ENCODE data around the gene PALM.

The PALM gene

DNA sequence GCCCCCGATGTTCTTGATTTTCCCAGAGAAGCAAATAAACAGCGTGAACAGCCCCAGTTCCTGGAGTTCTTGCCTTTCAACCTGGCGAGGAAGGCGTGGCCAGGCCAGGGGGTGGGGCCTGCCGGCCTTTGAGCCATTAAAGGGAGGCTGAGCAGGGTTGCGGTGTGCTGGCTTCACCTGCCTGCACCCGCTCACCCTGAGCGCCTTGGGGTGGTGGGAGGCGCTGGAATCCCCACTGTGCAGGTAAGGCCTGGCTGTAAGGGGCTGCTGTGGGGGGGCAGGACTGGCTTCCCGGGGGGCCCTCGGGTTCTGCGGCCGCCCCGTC, 39.5 kb downstream of the PALM start:
- H3K4me3 Mint-ChIP-seq: no peak overlapping the region
- H3K27me3 Mint-ChIP-seq: no peaks in the 10 kb centered on the region
- H3K27ac Mint-ChIP-seq: no peak overlapping the region
- no peaks in the 10 kb centered on the region for H3K36me3 Mint-ChIP-seq
- no peaks in the 10 kb centered on the region for H3K4me1 Mint-ChIP-seq
- H3K9me3 Mint-ChIP-seq: no peaks in the 10 kb centered on the region

DNA sequence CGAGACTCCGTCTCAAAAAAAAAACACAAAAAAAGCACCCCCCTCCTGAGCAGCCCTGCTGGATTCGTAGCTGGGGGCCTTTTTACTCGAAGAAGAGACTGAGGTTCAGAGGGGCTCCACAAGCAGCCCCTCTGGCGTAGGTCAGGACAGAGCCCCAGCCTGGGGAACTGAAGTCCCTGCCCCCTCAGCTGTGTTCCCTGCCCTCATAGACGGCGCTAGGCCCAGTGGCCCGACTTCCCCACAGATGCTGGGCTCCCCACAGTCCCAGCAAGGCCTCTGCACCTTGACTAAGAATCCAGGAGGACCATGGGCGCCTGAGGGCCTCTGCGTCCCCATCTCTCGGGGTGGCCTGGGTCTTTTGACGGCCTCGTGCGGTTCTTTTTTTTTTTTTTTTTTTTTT, 41.1 kb downstream of the PALM start:
- Mint-ChIP-seq H3K4me1 (no peaks in the 10 kb centered on the region), H3K27me3 (no peaks in the 10 kb centered on the region), H3K27ac (no peak overlapping the region), H3K4me3 (no peak overlapping the region), H3K36me3 (no peaks in the 10 kb centered on the region), H3K9me3 (no peaks in the 10 kb centered on the region)

GRCh38 chr19:750640-751423, 42.1 kb downstream of the PALM start, which contains the start of gene MISP:
MISP (plus strand) TSS chr19:751112; CDS start chr19:756947, 5,835 bp downstream.
- H3K36me3 Mint-ChIP-seq: no peaks in the 10 kb centered on the region
- H3K27ac Mint-ChIP-seq: no peak within 1 kb of the TSS
- no peaks in the 10 kb centered on the region for H3K27me3 Mint-ChIP-seq
- no peaks in the 10 kb centered on the region for H3K9me3 Mint-ChIP-seq
- H3K4me3 Mint-ChIP-seq: no peak within 1 kb of the TSS
- no peaks in the 10 kb centered on the region for H3K4me1 Mint-ChIP-seq

DNA sequence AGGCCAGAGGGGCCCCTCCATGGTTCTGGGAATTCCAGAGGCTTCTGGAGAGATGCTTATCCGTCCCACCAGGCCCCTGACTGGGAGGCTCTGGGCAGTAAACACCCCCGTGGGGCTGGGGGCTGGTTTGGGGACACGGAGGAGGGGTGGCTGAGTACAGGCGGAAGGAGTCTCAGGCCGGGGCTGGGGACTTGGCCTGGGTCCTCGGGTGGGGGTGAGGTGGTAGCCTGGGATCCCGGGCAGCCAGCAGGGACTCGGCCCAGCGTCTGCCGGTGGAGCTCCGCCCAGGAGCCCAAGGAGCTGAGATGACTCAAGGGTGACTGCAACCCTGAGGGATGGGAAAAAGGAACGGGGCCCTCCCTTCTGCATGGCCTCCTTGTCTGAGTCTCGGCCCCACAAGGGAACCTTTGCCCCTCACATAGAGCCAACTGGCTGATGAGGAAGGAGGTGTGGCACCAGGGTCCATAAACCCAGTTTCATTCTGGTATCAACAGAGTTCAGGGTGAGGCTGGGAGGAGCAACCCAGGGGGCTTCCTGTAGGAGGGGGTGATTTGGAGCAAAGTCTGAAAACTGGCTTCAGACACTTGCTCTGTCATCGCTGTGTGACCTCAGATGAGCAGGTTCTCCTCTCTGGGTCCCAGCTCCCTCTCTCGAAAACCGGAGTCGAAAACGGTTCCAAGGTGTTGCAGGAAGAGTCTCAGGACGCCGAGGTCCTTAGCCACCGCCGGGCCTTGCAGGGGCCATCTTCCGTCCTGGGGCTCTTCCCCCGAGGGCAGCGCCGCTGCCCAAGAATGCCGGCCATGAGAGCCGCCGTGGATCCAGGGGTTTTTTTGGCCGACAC, 43.0 kb downstream of the PALM start:
- Mint-ChIP-seq H3K4me3 (no peak overlapping the region), H3K9me3 (no peaks in the 10 kb centered on the region), H3K36me3 (no peaks in the 10 kb centered on the region), H3K4me1 (no peaks in the 10 kb centered on the region), H3K27ac (no peak overlapping the region), H3K27me3 (no peaks in the 10 kb centered on the region)

DNA sequence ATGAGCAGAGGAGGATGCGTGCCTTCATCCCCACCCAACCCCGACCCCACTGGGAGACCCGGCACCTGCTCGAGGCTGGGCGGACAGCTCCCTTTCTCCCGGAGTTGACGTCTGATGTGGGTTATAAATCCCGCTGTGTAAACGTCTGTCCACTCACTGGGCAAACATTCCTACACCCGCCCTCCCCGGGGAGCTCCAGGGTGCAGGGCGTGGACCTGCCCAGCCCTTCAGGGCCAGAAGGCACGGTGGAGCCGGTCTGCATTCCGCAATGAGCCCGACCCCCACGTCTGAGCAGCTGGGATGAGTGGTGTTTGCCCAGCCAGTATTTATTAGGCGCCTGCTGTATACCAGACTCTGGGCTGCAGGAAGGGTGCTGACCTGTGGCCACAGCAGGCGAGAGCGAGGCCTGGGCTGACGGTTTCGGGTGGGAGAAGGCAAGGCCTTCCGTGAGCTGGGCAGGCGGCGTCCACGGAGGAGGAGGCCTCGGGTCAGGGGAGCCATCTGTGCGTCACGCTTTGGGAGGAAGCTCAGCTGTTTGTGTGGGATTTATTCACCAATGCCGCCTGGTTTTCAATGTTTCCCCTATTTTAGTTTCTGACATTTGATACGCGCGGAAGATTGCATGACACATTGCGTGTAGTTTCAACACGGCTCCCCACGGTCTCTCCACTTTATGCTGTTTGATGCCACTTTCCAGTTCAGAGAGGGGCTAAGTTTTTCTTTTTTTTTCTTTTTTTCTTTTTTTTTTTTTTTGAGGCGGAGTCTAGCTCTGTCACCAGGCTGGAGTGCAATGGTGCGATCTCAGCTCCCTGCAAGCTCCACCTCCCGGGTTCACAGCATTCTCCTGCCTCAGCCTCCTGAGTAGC, 44.1 kb downstream of the PALM start:
- no peaks in the 10 kb centered on the region for H3K4me1 Mint-ChIP-seq
- no peak overlapping the region for H3K27ac Mint-ChIP-seq
- H3K9me3 Mint-ChIP-seq: no peaks in the 10 kb centered on the region
- no peaks in the 10 kb centered on the region for H3K27me3 Mint-ChIP-seq
- H3K4me3 Mint-ChIP-seq: no peak overlapping the region
- no peaks in the 10 kb centered on the region for H3K36me3 Mint-ChIP-seq

GRCh38 chr19:754530-754929, 45.8 kb downstream of the PALM start:
- no peak overlapping the region for H3K27ac Mint-ChIP-seq

GRCh38 chr19:755063-755462, 46.3 kb downstream of the PALM start:
- no peaks in the 10 kb centered on the region for H3K36me3 Mint-ChIP-seq
- H3K4me1 Mint-ChIP-seq: no peaks in the 10 kb centered on the region
- H3K27me3 Mint-ChIP-seq: no peaks in the 10 kb centered on the region

More at GRCh38 chr19:754530-754929, 45.8 kb downstream of the PALM start:
- Mint-ChIP-seq H3K36me3 (no peaks in the 10 kb centered on the region), H3K4me3 (no peak overlapping the region), H3K9me3 (no peaks in the 10 kb centered on the region), H3K27me3 (no peaks in the 10 kb centered on the region), H3K4me1 (no peaks in the 10 kb centered on the region)

GRCh38 chr19:756236-756635, 47.5 kb downstream of the PALM start:
- H3K9me3 Mint-ChIP-seq: no peaks in the 10 kb centered on the region
- no peaks in the 10 kb centered on the region for H3K4me1 Mint-ChIP-seq
- H3K36me3 Mint-ChIP-seq: no peaks in the 10 kb centered on the region
- H3K27me3 Mint-ChIP-seq: no peaks in the 10 kb centered on the region
- no peak overlapping the region for H3K27ac Mint-ChIP-seq
- no peak overlapping the region for H3K4me3 Mint-ChIP-seq

More at GRCh38 chr19:755063-755462, 46.3 kb downstream of the PALM start:
- Mint-ChIP-seq H3K27ac (no peak overlapping the region), H3K4me3 (no peak overlapping the region), H3K9me3 (no peaks in the 10 kb centered on the region)

GRCh38 chr19:756821-757688, 48.3 kb downstream of the PALM start:
- Mint-ChIP-seq H3K36me3 (no peaks in the 10 kb centered on the region), H3K4me3 (no peak overlapping the region), H3K4me1 (no peaks in the 10 kb centered on the region), H3K9me3 (no peaks in the 10 kb centered on the region), H3K27ac (no peak overlapping the region), H3K27me3 (no peaks in the 10 kb centered on the region)

DNA sequence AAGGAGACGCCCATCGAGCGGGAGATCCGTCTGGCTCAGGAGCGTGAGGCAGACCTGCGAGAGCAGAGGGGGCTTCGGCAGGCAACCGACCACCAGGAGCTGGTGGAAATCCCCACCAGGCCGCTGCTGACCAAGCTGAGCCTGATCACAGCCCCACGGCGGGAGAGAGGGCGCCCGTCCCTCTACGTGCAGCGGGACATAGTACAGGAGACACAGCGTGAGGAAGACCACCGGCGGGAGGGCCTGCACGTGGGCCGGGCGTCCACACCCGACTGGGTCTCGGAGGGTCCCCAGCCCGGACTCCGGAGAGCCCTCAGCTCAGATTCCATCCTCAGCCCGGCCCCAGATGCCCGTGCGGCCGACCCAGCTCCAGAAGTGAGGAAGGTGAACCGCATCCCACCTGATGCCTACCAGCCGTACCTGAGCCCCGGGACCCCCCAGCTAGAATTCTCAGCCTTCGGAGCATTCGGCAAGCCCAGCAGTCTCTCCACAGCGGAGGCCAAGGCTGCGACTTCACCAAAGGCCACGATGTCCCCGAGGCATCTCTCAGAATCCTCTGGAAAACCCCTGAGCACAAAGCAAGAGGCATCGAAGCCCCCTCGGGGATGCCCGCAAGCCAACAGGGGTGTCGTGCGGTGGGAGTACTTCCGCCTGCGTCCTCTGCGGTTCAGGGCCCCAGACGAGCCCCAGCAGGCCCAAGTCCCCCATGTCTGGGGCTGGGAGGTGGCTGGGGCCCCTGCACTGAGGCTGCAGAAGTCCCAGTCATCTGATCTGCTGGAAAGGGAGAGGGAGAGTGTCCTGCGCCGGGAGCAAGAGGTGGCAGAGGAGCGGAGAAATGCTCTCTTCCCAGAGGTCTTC, 49.3 kb downstream of the PALM start:
- Mint-ChIP-seq H3K36me3 (no peaks in the 10 kb centered on the region), H3K27ac (no peak overlapping the region), H3K4me3 (no peak overlapping the region)

DNA sequence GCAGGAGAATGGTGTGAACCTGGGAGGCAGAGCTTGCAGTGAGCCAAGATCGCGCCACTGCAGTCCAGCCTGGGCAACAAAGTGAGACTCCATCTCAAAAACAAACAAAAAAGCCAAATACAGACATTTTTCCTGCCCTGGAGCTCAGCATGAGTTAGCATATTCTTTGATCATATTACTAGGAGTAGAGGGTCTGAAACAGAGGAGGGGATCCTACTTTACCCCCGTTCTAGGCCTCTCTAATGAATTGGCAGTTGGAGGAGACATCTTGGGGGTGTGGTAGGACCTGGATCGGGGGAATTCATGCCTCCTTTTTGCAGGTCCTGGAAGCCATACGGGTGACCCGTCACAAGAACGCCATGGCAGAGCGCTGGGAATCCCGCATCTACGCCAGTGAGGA, 54.4 kb downstream of the PALM start:
- Mint-ChIP-seq H3K4me3 (no peak overlapping the region), H3K4me1 (no peaks in the 10 kb centered on the region), H3K27me3 (no peaks in the 10 kb centered on the region), H3K9me3 (no peaks in the 10 kb centered on the region), H3K36me3 (no peaks in the 10 kb centered on the region), H3K27ac (no peak overlapping the region)

More for the DNA sequence above, 49.3 kb downstream of the PALM start:
- H3K4me1 Mint-ChIP-seq: no peaks in the 10 kb centered on the region
- H3K9me3 Mint-ChIP-seq: no peaks in the 10 kb centered on the region
- H3K27me3 Mint-ChIP-seq: no peaks in the 10 kb centered on the region

DNA sequence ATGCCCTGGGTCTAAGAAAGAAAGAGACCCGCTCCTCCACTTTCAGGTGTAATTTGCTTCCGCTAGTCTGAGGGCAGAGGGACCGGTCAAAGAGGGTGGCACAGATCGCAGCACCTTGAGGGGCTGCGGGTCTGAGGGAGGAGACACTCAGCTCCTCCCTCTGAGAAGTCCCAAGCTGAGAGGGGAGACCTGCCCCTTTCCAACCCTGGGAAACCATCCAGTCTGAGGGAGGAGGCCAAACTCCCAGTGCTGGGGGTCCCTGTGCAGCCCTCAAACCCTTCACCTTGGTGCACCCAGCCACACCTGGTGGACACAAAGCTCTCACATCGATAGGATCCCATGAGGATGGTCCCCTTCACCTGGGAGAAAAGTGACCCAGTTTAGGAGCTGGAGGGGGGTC, 55.1 kb downstream of the PALM start:
- no peak overlapping the region for H3K4me3 Mint-ChIP-seq
- no peaks in the 10 kb centered on the region for H3K36me3 Mint-ChIP-seq

DNA sequence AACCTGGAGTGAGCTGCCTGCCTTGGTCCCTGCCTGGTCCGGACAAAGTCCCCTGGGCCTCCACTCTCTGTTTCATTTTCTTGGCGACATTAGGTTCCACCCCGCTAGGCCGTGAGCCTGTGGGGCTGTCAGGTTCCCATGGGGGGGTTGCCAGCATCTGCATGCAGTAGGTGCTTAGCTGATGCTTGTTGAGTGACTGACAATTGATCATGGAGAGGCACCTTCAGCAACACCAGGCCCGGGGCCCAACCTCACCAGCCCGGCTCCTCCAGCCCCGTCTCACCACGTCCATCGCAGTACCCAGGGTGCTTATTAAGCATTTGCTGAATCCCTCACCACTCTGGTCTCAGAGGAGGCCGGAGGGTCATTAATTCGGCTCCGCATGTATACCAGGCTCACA, 55.6 kb downstream of the PALM start:
- no peaks in the 10 kb centered on the region for H3K9me3 Mint-ChIP-seq
- no peaks in the 10 kb centered on the region for H3K27me3 Mint-ChIP-seq
- H3K27ac Mint-ChIP-seq: no peak overlapping the region
- H3K4me1 Mint-ChIP-seq: no peaks in the 10 kb centered on the region
- no peaks in the 10 kb centered on the region for H3K36me3 Mint-ChIP-seq
- no peak overlapping the region for H3K4me3 Mint-ChIP-seq

More for the DNA sequence above, 55.1 kb downstream of the PALM start:
- no peaks in the 10 kb centered on the region for H3K27me3 Mint-ChIP-seq
- H3K9me3 Mint-ChIP-seq: no peaks in the 10 kb centered on the region
- no peaks in the 10 kb centered on the region for H3K4me1 Mint-ChIP-seq
- H3K27ac Mint-ChIP-seq: no peak overlapping the region

DNA sequence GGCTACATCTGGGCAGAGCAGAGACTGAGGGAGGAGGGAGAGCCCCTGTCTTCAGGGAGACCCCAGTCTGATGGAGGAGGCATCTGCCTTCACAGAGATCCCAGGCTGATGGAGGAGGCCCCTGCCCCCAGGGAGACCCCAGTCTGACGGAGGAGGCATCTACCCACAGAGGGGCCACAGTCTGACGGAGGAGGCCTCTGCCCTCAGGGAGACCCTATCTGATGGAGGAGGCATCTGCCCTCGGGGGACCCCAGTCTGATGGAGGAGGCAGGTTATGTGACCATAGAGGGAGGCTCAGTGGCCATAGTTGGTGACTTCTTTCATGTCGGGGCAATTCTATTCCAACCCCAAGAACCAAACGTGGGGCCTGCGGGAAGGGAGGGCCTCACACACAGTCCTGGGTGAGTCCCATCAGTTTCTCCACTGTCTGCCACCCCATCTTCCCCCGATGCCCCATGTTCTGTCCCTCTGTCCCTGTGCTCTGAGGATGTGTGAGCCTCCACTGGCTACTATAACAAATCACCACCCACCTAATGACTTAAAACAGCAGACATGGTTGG, 56.5 kb downstream of the PALM start:
- Mint-ChIP-seq H3K36me3 (no peaks in the 10 kb centered on the region), H3K4me1 (peaks cover 1% of the 10 kb centered on the region), H3K27ac (no peak overlapping the region), H3K4me3 (no peak overlapping the region), H3K9me3 (no peaks in the 10 kb centered on the region), H3K27me3 (peaks cover 1% of the 10 kb centered on the region)

Measured in activated naive CD4-positive, alpha-beta T cell treated with anti-CD3 and anti-CD28 coated beads, Interleukin-2, amount 50 U/mL, for 24 hours (primary cell).